Osteocyte (in vitro differentiated cells): ENCODE data around the gene SLC35F3. TPM values are rescaled to one million over a fixed set of nuclear protein-coding genes. Genes with fewer than 3 reads are reported as not detected.

ENCODE experiments used
- DNase-seq: peaks from one replicate; pipeline ENCODE4 v3.0.0; 2021; ENCODE audit warnings: mixed read lengths; ENCODE audit not compliant: unreplicated experiment; ENCODE audit errors: extremely low spot score
- H3K27ac Mint-ChIP-seq: one replicate; pipeline ENCODE4 v1.8.0; 2021; ENCODE audit warnings: mild to moderate bottlenecking, mixed read lengths; ENCODE audit not compliant: unreplicated experiment
- H3K27me3 Mint-ChIP-seq: one replicate; pipeline ENCODE4 v1.8.0; 2021; ENCODE audit warnings: mixed read lengths; ENCODE audit not compliant: unreplicated experiment
- H3K36me3 Mint-ChIP-seq: one replicate; pipeline ENCODE4 v1.8.0; 2021; ENCODE audit warnings: mixed read lengths; ENCODE audit not compliant: unreplicated experiment
- H3K4me1 Mint-ChIP-seq: one replicate; pipeline ENCODE4 v1.8.0; 2021; ENCODE audit warnings: mixed read lengths; ENCODE audit not compliant: unreplicated experiment
- H3K4me3 Mint-ChIP-seq: one replicate; pipeline ENCODE4 v1.8.0; 2021; ENCODE audit warnings: mild to moderate bottlenecking, moderate library complexity, mixed read lengths; ENCODE audit not compliant: unreplicated experiment
- H3K9me3 Mint-ChIP-seq: one replicate; pipeline ENCODE4 v1.8.0; 2021; ENCODE audit warnings: mixed read lengths; ENCODE audit not compliant: unreplicated experiment
- total RNA-seq: library from RNA; stranded (reverse); gene quantifications from 2 replicates; pipeline ENCODE4 v1.2.1, GENCODE V29; 2021
- TF ChIP-seq, protein P1 (sequence below): fragments of 200-600 bp; sonication (generic); IDR thresholded peaks from 2 replicates; pipeline ENCODE4 v1.5.0; 2021; ENCODE audit warnings: antibody characterized with exemption, mild to moderate bottlenecking, moderate library complexity

SLC35F3 gene
- total RNA-seq, 1 donor from 2014 or later, result not detected

DNA sequence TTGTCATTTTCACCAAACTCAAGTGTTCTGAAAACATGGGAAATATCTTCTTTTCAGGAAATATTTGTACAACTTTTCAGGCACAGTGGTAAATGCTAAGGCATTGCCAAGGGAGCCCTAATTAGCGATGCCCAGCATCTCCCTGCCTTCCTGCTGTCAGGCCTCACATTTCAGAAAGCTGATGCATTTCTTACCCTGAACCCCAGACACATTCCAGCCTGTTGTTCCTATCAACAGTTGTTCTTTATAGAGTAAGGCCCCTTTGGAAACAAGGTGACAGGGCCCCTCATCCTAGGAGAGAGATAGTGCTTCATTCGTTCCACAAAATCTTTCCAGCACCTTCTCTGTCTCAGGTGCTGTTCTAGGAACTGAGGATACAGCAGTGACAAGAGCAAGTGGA lies 332.9 kb downstream of the SLC35F3 start:
- TF ChIP-seq, protein P1, sequence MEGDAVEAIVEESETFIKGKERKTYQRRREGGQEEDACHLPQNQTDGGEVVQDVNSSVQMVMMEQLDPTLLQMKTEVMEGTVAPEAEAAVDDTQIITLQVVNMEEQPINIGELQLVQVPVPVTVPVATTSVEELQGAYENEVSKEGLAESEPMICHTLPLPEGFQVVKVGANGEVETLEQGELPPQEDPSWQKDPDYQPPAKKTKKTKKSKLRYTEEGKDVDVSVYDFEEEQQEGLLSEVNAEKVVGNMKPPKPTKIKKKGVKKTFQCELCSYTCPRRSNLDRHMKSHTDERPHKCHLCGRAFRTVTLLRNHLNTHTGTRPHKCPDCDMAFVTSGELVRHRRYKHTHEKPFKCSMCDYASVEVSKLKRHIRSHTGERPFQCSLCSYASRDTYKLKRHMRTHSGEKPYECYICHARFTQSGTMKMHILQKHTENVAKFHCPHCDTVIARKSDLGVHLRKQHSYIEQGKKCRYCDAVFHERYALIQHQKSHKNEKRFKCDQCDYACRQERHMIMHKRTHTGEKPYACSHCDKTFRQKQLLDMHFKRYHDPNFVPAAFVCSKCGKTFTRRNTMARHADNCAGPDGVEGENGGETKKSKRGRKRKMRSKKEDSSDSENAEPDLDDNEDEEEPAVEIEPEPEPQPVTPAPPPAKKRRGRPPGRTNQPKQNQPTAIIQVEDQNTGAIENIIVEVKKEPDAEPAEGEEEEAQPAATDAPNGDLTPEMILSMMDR, result no peak
- no peaks in the 10 kb centered on the region for H3K9me3 Mint-ChIP-seq

DNA sequence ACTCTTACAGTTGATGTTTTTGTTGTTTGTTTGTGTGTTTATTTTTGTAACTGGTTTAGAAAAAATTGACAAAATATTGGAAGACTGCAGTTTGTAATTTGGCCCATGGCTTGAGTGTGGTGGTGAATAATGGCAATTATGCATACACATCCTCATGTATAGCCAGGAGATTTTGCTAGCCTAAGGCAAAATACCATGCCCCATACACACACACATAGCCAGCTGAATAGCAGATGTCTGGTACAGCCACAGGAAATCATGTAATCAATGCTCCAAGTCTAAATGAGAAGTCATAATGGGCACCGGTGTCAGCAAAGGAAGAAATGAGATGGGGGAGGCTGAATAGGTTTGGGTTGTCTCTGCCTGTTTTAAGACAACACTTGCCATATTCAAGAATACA lies 333.6 kb downstream of the SLC35F3 start:
- no peak for DNase-seq
- H3K9me3 Mint-ChIP-seq, result no peaks in the 10 kb centered on the region
- no peak overlapping the region for H3K4me3 Mint-ChIP-seq
- H3K27me3 Mint-ChIP-seq, result peaks cover 2% of the 10 kb centered on the region
- H3K36me3 Mint-ChIP-seq, result no peaks in the 10 kb centered on the region
- H3K27ac Mint-ChIP-seq, result no peak overlapping the region
- TF ChIP-seq, protein P1, result no peak
- H3K4me1 Mint-ChIP-seq, result no peaks in the 10 kb centered on the region

More for the DNA sequence above, 332.9 kb downstream of the SLC35F3 start:
- Mint-ChIP-seq H3K4me3 (no peak overlapping the region), H3K36me3 (no peaks in the 10 kb centered on the region), H3K4me1 (no peaks in the 10 kb centered on the region), H3K27me3 (peaks cover 2% of the 10 kb centered on the region), H3K27ac (no peak overlapping the region)
- DNase-seq, result no peak

DNA sequence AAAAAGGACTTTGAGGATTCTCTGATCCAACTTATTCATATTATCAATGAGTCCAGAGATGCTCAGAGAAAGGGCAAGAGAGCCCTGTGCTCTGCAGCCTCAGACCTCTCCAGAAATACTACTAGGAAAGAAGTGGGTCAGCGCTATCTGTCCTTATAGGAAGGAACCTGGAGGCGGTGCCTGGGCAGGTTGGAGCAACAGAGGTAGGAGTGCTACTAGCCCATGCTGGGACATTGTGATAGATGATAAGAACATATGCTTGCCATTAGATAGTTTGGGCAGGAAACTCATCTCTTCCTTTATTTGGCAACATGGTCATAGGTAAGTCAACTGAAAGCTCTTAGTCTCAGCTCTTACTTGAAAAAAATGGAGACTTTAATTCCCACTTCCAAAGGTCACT lies 335.0 kb downstream of the SLC35F3 start:
- DNase-seq, result peak; percentile 10
- no peak overlapping the region for H3K4me3 Mint-ChIP-seq
- no peaks in the 10 kb centered on the region for H3K4me1 Mint-ChIP-seq
- no peaks in the 10 kb centered on the region for H3K36me3 Mint-ChIP-seq
- no peak overlapping the region for H3K27ac Mint-ChIP-seq
- TF ChIP-seq, protein P1, result no peak
- no peaks in the 10 kb centered on the region for H3K9me3 Mint-ChIP-seq
- H3K27me3 Mint-ChIP-seq, result peaks cover 2% of the 10 kb centered on the region

DNA sequence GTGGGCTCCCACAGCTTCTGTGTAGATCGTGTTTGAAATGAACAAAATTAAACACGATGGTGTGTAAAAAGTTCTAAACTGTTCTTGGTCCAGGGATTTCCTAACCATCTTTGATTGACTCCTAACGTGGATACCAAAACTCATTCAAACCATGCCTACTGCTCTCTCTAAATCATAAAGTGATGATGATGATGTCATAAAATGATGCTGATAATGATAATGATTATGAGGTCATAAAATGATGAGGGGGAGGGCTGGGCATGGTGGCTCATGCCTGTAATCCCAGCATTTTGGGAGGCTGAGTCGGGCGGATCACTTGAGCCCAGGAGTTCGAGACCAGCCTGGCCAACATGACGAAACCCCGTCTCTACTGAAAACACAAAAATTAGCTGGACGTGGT lies 335.5 kb downstream of the SLC35F3 start:
- Mint-ChIP-seq H3K4me1 (no peaks in the 10 kb centered on the region), H3K27ac (no peak overlapping the region), H3K4me3 (no peak overlapping the region), H3K9me3 (no peaks in the 10 kb centered on the region), H3K27me3 (peaks cover 2% of the 10 kb centered on the region), H3K36me3 (no peaks in the 10 kb centered on the region)
- peak; percentile 15 for DNase-seq
- TF ChIP-seq, protein P1, result no peak

DNA sequence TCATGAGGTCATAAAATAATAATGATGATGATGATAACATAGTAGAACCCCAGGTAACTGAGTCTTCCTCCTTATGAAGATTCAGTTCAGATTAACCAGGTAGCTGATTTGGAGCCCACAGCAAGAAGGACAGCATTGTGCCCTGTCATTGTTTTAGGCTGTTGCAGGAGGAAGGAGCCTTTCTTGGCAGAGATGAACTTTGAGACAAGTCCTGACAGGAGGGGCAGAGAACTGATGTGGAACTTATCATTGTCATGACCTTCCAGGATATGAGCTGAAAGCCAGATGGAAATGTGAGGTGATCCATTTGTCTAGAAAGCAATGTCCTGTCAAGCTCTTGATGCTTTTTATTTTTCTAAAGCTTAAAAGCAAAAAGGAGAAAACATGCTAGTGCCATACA lies 336.2 kb downstream of the SLC35F3 start:
- Mint-ChIP-seq H3K27ac (no peak overlapping the region), H3K4me3 (no peak overlapping the region), H3K36me3 (no peaks in the 10 kb centered on the region), H3K4me1 (no peaks in the 10 kb centered on the region), H3K9me3 (peaks cover under 1% of the 10 kb centered on the region), H3K27me3 (peaks cover 2% of the 10 kb centered on the region)
- DNase-seq, result peak; percentile 4
- TF ChIP-seq, protein P1, result no peak
